Measurements from ENCODE around the gene CHD9.

GRCh38 chr16:53129281-53130158, 74.7 kb downstream of the CHD9 start:
- no peak for TF ChIP-seq TAF1 (IDR thresholded peaks at IDR 0.05; ENCODE audit: borderline replicate concordance, low read depth, low read length)
- no peak for TF ChIP-seq POLR2A (IDR thresholded peaks at IDR 0.05; ENCODE audit: low read depth, low read length)
- TF ChIP-seq POLR2AphosphoS5 (IDR thresholded peaks at IDR 0.05; ENCODE audit: low read depth, low read length): no peak
